ENCODE data around the gene RHOU.
"Not testable (repeated sequence)": the region's sequence is repeated elsewhere in the genome, so short reads cannot be mapped to it uniquely, and the experiment has no call there.

The RHOU gene

DNA sequence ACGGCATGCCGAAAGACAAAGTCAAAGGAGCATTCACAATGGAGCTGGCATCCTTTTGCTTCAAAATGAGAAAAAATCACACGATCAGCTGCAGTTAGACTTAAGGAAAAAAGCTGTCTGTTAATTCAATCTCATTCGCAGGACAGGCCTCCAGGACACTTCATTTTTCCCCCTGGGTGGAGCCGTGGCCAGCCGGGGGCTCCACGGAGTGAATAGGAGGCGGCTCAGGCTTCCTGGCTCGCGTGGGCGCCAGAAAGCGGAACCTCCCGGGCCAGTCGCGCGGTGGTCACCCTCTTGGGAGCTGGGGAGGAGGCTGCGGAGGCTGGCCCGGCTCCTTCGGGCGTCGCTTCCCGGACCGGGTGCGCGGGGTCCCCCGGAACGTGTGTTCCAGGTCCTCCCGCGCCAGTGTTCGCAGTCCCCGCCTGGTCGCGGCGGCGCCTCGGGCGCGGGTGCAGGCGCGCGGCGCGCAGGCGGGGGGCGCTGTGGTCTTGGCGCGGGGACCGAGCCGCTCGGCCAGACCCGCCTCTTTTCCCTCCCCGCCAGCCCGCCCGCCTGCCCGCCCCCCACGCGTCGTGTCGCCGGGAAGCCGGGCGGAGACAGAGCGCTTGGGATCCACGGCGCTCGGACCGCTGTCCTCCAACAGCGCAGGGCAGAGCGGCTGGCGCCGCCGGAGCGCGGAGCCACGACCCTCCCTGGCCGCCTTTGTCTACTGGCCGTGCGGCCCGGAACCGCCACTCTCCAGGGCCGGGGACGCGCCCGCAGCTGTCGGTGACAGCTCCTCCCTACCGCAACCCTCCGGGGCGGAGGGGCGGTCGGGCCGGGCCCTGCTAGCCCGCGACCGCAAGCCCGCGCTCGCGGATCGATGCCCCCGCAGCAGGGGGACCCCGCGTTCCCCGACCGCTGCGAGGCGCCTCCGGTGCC is at the start of gene RHOU:
Gene RHOU (plus strand): TSS at position 599 of the 921 bp plus-strand sequence. CDS start 264 bp downstream, at position 863.
- peak; percentile 43 for DNase-seq

DNA sequence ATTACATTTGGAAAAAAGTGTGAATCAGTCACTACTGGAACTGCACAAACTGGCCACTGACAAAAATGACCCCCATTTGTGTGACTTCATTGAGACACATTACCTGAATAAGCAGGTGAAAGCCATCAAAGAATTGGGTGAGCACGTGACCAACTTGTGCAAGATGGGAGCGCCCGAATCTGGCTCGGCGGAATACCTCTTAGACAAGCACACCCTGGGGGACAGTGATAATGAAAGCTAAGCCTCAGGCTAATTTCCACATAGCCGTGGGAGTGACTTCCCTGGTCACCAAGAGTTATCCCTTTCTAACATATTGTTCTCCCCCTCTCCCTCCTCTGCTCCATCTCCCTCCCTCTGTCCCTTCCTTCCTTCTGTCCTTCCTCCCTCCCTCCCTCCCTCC is 47.7 kb upstream of the RHOU start:
- DNase-seq = no peak

DNA sequence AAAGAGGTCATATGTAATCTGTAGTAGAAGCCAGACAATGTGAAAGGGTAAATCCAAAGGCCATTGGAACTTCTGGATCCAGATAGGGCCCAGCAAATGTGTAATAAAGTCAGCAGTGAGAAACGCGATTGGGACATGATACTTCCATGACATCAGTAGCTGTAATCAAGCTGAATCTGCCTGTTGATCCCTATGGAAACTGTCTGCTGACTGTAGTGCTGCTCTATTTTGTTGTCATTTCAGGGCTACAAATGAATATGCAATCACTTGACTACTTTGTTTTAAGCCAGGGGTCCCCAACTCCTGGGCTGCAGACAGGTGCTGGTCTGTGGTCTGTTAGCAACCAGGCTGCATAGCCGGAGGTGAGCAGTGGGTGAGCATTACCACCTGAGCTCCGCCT is 46.0 kb upstream of the RHOU start:
- DNase-seq = no peak

DNA sequence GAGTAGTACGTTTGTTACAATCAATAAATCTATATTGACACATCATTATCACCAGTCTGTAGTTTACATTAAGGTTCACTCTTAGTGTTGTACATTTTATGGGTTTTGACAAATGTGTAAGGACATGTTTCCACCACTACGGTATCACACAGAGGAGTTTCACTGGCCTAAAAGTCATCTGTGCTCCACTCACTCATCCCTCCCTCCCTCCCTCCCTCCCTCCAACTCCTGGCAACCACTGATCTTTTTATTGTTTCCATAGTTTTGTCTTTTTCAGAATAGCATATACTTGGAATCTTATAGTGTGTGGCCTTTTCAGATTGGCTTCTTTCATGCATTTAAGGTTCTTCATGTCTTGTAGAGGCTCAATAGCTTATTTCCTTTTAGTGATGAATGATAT is 44.1 kb upstream of the RHOU start:
- no peak for DNase-seq

DNA sequence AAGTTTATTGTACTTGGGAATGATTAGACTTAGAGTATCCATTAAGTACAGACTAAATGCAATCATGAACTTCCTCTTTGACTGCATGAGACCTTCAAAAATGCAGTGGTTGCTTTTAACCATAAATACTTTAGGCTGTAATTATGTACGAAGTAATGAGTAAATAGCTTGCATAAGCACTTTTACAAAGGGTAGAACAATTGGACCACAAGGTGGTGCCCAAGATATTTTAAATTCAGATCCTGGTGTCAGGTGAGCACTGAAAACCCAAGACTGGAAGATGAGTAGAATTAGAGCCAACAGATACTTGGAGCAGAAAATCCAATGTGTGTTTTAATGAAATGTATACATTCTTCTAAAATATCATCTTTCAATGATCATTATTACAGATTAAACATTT is 43.4 kb upstream of the RHOU start:
- peak; percentile 21 for DNase-seq

DNA sequence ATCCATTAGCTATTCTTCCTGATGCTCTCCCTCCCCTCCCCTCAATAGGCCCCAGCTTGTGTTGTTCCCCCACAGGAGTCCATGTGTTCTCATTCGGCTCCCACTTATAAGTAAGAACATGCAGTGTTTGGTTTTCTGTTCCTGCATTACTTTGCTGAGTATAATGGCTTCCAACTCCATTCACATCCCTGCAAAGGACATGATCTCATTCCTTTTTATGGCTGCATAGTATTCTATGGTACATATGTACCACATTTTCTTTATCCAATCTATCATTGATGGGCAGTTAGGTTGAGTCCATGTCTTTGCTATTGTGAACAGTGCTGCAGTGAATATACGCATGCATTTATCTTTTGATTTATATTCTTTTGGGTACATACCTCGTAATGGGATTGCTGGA is 40.8 kb upstream of the RHOU start:
- not testable (repeated sequence) for DNase-seq

DNA sequence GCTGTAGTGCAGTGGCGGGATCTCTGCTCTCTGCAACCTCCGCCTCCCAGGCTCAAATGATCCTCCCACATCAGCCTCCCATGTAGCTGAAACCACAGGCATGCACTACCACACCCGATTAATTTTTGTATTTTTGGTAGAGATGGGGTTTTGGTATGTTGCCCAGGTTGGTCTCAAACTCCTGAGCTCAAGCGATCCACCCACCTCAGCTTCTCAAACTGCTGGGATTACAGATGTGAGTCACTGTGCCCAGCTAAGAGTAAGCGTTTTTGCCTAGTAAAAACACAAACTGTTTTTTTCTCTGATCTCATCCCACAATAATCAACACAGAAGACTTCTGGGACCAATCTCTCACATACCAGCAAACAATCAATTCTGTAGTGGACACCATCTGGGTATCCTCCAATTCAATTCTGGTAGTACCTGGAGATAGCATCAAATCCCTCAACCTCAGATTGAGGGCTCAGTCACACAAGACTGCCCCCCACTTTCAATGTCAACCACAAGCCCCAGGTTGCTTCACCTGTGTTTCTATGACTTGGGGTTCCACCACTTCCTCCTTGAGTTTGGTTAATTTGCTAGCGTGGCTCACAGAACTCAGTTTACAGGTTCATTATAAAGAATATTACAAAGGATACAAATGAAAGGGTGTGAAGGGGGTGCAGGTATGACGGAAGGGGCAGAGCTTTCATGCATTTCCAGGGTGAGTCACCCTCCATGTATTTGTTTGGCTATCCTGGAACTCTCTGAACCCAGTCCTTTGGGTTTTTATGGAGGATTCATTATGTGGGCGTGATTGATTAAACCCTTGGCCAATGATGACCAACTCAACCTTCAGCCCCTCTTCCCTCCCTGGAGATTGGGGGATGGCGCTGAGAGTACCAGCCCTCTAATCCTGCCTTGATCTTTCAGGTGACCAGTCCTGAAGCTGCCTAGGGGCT is 40.0 kb upstream of the RHOU start:
- no peak for DNase-seq

DNA sequence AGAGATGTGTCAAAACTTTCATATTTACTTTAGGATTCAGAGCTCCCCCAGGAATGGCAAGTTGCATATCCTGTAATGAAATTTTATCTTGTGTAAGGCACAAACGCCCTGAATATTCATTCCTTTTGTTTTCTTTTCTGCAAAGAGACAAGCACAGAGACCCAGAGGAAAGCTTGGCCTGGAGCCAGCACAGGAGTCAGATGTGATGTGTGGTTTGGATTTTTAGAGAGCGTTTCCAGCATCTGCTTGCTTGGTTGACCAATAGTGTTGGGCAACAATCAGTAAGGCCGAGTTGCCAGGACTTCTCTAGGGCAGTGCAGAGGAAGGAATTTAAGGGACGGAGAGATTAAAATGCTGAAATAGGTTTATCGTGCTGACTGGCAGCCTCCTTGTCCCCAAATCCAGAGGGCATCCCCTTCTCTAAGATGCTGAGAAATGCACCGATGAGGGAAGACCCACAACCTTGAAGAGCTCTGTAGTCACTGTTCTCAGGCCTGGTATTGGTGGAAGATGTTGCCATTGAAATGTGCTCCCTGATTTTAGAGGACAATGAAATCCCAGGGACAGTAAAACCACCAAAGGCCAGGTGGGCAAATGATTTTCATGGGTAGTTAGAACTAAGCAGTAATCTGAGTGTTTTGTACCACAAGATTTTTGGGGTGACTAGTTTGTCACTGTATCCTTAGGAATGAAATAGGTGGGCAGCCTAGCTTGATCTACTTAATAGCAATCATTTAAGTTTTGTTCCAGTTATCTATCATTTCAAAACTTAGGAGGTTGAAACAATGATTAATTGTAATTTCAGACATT is 37.9 kb upstream of the RHOU start:
- peak; percentile 57 for DNase-seq

DNA sequence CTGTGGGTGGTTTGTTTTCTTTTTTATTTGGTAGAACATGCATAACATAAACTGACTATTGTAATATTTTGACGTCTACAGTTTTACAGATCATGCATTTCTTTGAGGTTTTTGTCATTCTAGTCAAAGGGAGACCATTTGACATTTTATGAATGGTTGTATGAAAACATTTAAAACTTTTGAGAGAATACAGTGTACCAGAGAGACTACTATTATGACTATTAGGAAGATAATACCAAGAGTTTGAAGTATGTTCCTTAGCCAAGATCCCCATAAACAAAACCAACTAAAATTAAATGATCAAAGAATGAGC is 37.3 kb upstream of the RHOU start:
- no peak for DNase-seq

DNA sequence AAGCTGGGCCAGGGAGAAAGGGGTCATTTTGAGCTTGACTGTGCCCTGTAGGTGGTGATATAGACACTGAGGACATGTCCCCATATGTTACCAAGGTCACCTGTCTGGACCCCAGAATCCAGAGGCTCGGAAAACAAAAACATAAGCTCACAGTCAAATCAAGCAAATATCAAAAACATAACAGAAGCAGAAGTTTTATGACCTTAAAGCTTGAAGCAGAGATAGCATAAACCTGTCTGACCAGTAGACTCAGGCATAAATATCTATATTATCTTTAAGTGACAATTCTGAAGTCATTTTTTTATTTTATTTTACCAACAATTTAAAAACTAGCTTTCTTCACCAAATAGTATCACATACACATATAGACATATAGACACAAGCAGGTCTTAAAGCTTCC is 32.8 kb upstream of the RHOU start:
- DNase-seq = no peak

DNA sequence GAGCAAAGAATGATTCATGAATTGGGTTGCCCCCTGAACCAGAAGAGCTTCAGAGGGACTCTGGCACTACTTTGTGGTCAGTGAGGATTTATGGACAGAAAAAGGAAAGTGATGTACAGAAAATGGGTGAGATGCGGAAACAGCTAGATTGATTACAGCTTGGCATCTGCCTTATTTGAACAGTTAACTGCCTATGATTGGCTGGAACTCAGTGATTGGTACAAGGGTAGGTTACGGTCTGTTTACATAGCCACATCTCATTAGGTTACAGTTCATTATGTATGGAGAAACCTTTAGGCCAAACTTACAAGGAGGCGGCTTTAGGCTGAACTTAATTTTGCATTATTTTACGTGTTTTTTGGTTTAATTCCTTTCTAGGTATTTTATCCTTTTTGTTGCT is 29.0 kb upstream of the RHOU start:
- DNase-seq = no peak

DNA sequence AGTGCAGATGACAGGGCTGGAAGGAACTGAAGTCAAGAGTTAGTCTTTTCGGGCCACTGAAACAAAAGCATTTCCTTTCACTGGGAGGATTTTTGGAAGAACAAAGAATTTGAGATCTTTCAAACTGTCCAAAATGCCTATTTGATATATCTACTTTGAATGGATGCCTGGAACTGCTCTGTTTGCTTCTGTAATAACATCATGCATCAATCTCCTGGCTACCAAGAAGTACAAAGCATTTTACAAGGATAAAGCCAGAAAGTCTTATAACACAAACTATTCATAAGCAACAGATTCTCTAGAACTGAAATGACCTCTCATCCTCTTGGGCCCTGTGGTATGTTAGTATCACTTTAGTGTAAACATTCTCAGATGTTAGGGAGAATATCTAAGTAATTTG is 18.2 kb upstream of the RHOU start:
- no peak for DNase-seq

DNA sequence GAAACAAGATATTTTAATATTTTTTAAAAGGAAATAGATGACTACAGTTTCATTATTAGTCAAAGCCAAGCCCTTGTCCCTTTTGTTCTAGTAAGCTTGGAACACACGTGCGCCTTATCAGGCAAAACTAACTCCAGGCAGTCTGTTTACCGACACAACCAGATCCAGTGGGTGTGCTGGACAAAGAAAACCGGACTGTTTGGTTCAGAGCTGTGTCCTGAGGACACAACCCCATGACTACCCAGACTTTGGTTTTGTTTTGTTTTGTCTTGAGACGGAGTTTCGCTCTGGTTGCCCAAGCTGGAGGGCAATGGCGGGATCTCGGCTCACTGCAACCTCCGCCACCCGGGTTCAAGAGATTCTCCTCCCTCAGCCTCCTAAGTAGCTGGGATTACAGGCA is 13.9 kb upstream of the RHOU start:
- no peak for DNase-seq

DNA sequence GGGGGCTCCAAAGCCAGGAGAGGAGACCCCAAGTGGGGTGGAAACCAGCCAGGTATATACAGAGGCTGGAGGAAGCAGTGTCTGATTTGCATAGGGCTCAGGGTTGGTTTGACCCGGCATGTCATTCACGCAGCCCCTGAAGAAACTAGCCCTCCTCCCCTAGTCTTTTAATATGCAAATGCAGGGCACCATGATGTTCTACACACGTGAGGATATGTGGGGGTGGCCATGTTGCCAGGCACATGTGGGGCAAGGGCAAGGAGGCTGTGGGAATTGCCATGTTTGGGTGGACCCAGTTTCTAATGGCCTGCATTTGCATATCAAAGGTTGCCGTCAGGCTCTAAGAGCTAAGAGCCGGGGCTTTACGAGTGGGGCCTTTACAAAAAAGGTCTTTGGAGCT is 12.0 kb upstream of the RHOU start:
- DNase-seq = no peak

DNA sequence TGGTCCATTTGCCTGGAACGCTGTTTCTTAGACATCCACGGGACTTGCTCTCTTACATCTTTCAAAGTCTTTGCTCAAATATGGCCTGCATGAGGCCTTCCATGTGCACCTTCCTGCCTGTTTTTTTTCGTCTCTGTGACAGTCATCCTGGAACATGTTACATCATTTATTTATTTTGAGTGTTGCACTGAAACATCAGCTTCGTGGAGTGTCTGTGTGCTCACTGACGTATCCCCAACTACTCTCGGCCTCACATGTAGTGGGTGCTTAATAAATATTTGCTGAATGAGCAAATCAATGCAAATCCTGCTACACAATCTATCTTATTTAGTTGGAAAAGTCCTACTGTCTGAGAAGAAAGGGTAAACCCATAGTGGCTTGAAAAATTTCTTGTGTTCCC is 11.4 kb upstream of the RHOU start:
- no peak for DNase-seq

DNA sequence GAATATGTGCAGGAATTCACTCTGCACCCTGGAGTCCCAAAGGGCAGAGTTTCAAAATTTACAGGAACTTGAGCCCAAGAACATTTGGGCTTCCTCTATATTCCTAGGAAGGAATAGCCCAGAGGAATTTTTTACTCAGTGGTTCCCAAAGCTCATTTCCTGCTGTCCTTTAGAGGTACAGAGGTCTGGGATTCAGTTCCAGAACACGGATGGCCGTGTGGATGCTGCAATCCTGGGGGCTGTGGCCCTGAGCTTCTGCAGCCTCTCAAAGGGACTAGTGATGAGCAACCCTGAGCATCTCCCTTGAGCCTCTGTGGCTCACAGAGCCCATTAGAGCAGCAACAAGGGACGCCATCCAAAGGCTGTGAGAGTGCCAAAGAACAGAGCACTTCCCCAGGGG is 10.1 kb upstream of the RHOU start:
- no peak for DNase-seq

DNA sequence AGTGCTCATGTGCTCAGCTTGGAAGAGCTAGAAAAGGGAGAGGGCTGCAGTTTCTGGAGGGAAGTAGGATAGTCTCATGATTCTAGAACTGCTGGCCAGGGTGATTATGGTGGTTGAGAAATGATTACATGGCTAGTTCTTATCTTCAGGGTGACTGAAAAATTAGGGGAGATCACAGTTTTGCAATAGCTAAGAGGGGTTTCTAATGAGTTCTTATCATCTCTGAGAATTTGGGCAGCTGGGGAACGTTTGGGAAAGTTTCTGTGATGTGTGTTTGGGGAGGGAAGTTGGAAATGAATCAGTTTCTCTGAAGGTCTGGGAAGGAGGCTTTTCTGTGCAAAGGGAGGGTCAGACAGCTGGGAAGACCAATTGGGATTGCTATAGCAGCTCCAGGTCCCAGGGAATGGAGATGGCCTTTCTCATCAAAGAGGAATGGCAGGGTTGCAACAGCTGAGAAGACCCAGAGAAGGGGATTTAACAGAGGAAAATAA is 7.6 kb upstream of the RHOU start:
- no peak for DNase-seq

DNA sequence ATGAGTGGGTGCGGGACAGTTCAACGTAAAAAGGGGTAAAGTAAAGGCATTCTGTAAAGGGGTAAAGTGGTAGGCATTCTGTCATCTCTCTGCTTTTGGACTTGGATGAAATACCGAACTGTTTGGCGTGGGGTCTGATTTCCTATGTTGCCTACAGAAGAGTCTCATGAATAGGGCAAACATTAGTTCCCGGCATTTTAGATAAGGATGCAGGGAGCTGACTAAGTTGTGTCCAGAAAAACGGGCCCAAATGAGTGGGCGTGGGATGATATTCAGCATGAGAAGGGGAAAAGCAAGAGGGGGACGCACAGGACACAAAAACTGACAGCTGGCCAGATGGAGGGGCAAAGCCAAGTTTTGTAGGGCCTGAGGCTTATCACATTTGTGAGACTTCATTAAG is 2.9 kb upstream of the RHOU start:
- DNase-seq = no peak

DNA sequence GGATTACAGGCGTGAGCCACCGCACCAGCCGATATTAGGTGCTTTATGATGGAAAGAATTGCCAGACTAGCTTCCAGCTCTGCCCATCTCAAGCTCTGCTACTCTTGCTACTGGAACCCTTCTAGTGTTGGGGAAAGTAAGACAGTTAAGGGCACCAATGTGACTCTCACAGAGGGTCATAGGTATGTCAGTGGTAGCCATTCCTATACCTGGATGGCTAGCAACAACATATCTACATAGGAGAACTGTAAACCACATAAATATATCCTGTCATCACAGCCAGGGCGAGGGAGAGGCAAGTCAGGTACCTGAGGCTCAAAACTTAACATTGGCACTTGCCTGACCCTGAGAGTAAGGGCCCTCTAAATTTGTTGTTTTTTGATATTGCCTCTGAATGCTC is 1.7 kb upstream of the RHOU start:
- DNase-seq = no peak

DNA sequence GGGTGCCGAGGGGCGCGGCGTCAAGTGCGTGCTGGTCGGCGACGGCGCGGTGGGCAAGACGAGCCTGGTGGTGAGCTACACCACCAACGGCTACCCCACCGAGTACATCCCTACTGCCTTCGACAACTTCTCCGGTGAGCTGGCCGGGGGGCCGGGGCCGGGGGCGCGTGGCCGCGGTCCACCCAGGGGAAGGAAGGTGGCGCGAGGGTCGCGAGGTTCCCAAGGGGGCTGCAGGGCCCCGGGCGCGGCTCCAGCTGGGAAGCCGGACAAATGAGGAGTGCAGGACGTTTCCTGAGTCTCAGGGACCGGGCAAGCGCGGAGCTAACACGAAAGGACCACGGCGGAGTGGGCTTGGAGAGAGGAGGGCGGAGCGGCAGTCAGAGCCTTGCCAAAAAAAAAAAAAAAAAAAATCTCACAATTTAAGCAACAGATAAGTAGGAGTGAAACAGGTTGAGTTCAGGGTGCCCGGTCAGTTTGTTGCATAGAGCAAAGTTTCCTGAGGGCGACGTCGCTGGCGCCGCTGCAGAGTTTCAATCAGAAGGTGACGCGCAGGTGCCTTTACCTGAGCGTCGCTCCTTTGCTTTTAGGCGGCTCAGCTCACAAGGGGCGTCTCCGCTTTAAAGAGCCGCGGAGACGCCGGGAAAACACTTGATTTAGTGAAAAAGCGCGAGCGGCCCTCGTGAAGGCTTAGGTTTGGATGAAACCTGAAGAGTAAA is 750 bp downstream of the RHOU start:
- peak; percentile 13 for DNase-seq

DNA sequence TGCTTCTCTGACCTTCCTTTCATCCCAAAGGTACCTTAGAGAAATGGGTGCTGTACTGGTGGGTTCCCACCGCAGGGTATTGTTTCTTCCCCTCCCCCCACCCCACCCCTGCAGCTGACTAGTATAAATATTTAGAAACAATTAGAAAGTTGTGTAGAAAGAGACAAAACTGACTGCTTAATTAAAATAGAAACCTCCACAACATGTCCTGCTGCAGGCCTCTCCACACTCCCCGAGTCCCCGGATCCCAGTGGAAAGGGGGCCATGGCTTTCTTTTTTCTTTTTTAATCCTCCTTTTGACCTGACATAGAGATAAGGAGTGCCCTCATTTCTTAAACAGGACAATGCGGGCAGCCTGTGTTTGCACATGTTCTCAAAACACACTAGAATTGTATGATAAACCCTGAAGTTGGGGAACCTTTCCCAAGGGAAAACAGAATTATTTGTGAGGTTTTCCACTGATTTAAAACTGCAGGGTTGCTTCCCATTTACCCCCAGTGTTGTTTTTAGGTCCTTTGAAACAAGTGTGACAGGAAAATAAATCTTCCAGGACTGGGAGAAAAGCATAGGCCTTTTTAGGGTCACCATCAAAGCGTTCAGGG is 1.7 kb downstream of the RHOU start:
- DNase-seq = no peak

DNA sequence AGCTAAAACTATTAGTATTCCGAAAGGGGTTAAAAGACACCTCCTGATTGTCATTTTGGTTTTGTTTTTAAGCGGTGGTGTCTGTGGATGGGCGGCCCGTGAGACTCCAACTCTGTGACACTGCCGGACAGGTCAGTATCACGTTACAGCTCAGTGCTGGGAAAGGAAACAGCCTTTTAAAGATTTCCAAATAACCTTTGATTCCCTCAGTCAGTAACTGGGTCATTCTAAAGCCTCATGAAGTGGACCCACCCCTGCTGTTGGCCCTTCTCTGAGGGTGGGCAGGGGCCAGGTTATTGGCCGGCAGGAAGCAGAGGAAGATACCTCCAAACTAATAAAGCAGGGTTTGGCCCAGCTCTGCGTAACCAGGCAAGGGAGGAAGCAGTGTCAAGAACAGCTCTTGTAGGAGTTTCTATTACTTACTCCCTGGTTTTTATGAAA is 2.3 kb downstream of the RHOU start:
- no peak for DNase-seq
